NK-92 treated with Interleukin-12 subunit alpha and Interleukin-12 subunit beta, amount 100 ng/mL, for 24 hours (cell line): ENCODE measurements around the gene GAPDHS.

ENCODE experiments used
- DNase-seq: peaks from one replicate; lab custom pipeline; 2025; lab: John Stamatoyannopoulos, UW

Gene GAPDHS

GRCh38 chr19:35557539-35558399 lies 24.5 kb downstream of the GAPDHS start:
- no peak for DNase-seq

GRCh38 chr19:35558400-35559280 lies 25.4 kb downstream of the GAPDHS start:
- DNase-seq, result no peak

- DNase-seq, result no peak
Measured at GRCh38 chr19:35559281-35559659, 26.0 kb downstream of the GAPDHS start.

- no peak for DNase-seq
Measured at GRCh38 chr19:35559781-35560180, 26.5 kb downstream of the GAPDHS start.

- no peak for DNase-seq
Measured at GRCh38 chr19:35560271-35560670, 27.0 kb downstream of the GAPDHS start.

GRCh38 chr19:35560677-35561076 lies 27.4 kb downstream of the GAPDHS start:
- no peak for DNase-seq

- no peak for DNase-seq
Measured at GRCh38 chr19:35561436-35561835, 28.2 kb downstream of the GAPDHS start.

GRCh38 chr19:35562336-35562735 lies 29.1 kb downstream of the GAPDHS start:
- DNase-seq, result no peak

GRCh38 chr19:35562776-35563175 lies 29.5 kb downstream of the GAPDHS start:
- DNase-seq, result no peak

GRCh38 chr19:35563207-35563829 lies 30.1 kb downstream of the GAPDHS start, which contains the start of gene ATP4A:
Gene ATP4A, minus strand, starts transcription at chr19:35563658. Its CDS starts 29 bp downstream, at chr19:35563629.
- DNase-seq, result no peak

- no peak for DNase-seq
Measured at GRCh38 chr19:35565016-35565856, 32.0 kb downstream of the GAPDHS start.

GRCh38 chr19:35566738-35567137 lies 33.5 kb downstream of the GAPDHS start:
- DNase-seq, result no peak

- DNase-seq, result no peak
Measured at GRCh38 chr19:35569281-35569781, 36.1 kb downstream of the GAPDHS start.

GRCh38 chr19:35571406-35571965 lies 38.2 kb downstream of the GAPDHS start:
- no peak for DNase-seq

GRCh38 chr19:35577918-35578317 lies 44.7 kb downstream of the GAPDHS start:
- DNase-seq, result no peak

GRCh38 chr19:35578707-35579106 lies 45.5 kb downstream of the GAPDHS start:
- no peak for DNase-seq

GRCh38 chr19:35582760-35583159 lies 49.5 kb downstream of the GAPDHS start:
- no peak for DNase-seq

- no peak for DNase-seq
Measured at GRCh38 chr19:35585848-35586247, 52.6 kb downstream of the GAPDHS start, which contains the start of gene PMIS2. Gene PMIS2, plus strand, starts transcription at chr19:35586173. Its CDS starts 87 bp downstream, at chr19:35586260.

GRCh38 chr19:35587321-35587720 lies 54.1 kb downstream of the GAPDHS start:
- DNase-seq, result no peak

- DNase-seq, result no peak
Measured at GRCh38 chr19:35590875-35591274, 57.6 kb downstream of the GAPDHS start.

- no peak for DNase-seq
Measured at GRCh38 chr19:35592226-35592625, 59.0 kb downstream of the GAPDHS start.
